Measurements from ENCODE around the gene GRXCR1.

- TF ChIP-seq CTCF (conservative IDR thresholded peaks at IDR 0.05; ENCODE audit: low read depth in 2 of 2): no peak
- TF ChIP-seq REST (IDR thresholded peaks at IDR 0.05; ENCODE audit: unreplicated experiment): no peak
- TF ChIP-seq EZH2 (IDR thresholded peaks at IDR 0.05; ENCODE audit: low read depth, unreplicated experiment): no peak
- no peak for TF ChIP-seq EZH2phosphoT487 (IDR thresholded peaks at IDR 0.05; ENCODE audit: unreplicated experiment)
- no peak for TF ChIP-seq CREB1 (CRISPR knock-in tag; IDR thresholded peaks at IDR 0.05; ENCODE audit: low read depth)
- TF ChIP-seq POLR2AphosphoS5 (IDR thresholded peaks at IDR 0.05; ENCODE audit: low read depth): no peak
- no peak for TF ChIP-seq JUNB (IDR thresholded peaks at IDR 0.05; ENCODE audit: unreplicated experiment)
- no peak for TF ChIP-seq ZNF114 (CRISPR knock-in tag; IDR thresholded peaks at IDR 0.05)
- no peak for TF ChIP-seq ZNF331 (CRISPR knock-in tag; IDR thresholded peaks at IDR 0.05; ENCODE audit: low read depth)
- no peak for TF ChIP-seq ETS1 (IDR thresholded peaks at IDR 0.05)
- TF ChIP-seq NANOG (IDR thresholded peaks at IDR 0.05; ENCODE audit: borderline replicate concordance): no peak
- TF ChIP-seq ZNF462 (CRISPR knock-in tag; IDR thresholded peaks at IDR 0.05): no peak
- no peak for TF ChIP-seq STAT1 (IDR thresholded peaks at IDR 0.05; ENCODE audit: unreplicated experiment)
Observed at GRCh38 chr4:43041632-43042031, 149.1 kb downstream of the GRXCR1 start.
